GM10266 (cell line): ENCODE results near the gene PTPRQ.

Experiments
- DNase-seq: peaks from one replicate; pipeline ENCODE4 v3.0.0; 2012; ENCODE audit errors: extremely low spot score
- TF ChIP-seq, protein P1 (sequence below): IDR thresholded peaks from 2 replicates; pipeline ENCODE4 v1.5.1; 2012; ENCODE audit warnings: mild to moderate bottlenecking, low read depth; ENCODE audit not compliant: control insufficient read depth, insufficient read depth; ENCODE audit errors: missing control alignments

Gene PTPRQ

DNA sequence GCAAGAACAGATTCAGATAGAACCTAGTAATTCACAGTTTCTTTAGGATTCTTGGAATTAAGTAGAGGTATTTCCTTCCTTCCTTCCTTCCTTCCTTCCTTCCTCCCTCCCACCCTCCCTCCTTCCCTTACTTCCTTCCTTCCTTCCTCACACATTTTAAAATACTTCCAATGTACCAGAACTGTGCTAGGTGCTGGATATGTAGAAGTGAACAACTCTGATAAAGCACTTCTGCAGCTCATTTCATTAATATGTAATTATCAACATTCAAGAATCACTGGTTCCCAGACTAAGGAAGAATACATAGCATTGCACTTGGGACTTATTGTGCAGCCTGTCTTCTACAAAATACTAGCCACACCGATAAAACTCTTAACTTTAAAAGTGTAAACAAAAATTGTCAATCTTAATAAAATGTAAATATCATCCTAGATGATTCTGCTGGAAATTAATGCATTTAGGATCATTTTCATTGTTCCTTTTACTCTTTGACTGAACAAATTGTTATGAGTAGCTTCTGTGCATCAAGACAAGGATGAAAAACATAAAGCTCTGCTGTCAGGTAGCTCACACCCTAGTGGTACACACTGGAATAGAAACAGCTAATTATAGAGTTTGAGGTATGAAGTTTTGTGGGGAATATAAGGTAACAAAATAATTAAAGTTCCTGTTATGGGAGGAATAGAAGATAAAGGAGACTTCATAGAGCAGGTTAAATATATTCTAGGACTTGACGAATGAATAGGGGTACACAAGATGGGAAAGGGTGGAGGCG lies 163.5 kb downstream of the PTPRQ start:
- DNase-seq = no peak
- TF ChIP-seq, protein P1, sequence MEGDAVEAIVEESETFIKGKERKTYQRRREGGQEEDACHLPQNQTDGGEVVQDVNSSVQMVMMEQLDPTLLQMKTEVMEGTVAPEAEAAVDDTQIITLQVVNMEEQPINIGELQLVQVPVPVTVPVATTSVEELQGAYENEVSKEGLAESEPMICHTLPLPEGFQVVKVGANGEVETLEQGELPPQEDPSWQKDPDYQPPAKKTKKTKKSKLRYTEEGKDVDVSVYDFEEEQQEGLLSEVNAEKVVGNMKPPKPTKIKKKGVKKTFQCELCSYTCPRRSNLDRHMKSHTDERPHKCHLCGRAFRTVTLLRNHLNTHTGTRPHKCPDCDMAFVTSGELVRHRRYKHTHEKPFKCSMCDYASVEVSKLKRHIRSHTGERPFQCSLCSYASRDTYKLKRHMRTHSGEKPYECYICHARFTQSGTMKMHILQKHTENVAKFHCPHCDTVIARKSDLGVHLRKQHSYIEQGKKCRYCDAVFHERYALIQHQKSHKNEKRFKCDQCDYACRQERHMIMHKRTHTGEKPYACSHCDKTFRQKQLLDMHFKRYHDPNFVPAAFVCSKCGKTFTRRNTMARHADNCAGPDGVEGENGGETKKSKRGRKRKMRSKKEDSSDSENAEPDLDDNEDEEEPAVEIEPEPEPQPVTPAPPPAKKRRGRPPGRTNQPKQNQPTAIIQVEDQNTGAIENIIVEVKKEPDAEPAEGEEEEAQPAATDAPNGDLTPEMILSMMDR = no peak

DNA sequence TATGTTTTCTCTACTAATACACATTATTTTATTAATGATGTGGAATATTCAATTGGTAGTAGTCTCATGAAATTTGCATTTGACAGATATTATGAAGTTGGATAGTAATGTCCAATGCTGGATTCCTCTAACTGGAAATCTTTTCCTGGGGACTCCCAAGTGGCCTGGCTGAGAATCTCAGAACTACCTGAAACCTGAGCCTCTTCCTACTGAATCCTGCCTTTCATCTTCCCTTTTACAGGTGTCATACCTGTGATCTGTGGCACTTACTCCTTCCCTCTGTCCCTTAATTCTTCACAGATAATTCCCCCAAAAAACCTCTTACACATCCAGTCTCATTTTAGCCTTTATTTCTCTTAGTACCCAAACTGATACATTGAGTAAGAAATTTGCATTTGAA lies 173.7 kb downstream of the PTPRQ start:
- TF ChIP-seq, protein P1 = no peak
- DNase-seq = no peak

DNA sequence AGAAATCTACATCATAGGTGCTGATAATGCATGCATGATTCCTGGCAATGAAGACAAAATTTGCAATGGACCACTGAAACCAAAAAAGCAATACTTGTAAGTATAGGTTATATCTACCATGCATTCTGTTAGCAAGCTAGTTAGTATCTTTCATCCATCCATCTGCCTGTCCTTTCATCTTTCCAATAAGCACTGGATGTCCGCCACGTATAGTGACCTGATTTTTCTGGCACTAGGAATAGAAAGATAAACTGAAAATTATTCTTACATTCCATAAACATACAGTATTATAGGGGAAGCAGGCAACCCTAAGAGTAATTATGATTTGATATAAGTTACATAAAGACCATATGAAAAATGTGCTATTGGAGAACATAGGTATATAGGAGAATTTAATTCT lies 176.2 kb downstream of the PTPRQ start:
- TF ChIP-seq, protein P1 = no peak
- DNase-seq = no peak

DNA sequence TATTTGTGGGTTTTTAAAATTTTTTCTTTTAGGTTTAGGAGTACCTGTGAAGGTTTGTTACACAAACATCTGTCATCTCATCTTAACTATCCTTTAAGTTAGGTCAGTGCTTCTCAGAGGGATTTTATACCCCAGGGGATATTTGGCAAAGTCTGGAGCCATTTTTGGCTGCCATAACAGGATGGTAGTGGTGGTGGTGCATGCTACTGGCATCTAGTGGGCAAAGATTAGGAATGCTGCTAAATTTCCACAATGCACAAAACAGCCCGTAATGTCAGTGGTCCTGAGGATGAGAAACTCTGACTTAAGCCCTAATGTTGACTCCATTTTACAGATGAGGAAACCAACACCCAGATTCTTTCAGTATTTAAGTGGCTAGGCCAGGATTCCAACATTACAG lies 178.2 kb downstream of the PTPRQ start:
- DNase-seq = no peak
- TF ChIP-seq, protein P1 = no peak

DNA sequence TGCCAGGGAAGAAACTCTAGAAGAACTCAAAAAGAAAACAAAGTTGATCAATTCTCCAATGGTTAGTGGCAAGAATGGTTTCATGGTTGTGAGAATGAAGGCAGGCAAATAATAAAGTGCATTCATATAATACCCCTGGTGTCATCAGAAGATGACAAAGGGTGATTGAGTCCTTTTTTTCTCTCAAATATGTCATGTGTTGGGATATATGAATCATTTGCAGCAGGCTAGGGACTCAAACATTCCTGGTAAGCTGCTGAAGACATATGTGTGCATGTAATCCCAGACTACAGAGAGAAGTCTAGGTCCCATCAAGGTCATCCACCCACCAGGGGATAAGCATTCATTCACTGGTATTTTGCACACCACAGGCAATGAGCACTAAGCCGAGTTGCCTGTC lies 181.0 kb downstream of the PTPRQ start:
- TF ChIP-seq, protein P1 = no peak
- DNase-seq = no peak

DNA sequence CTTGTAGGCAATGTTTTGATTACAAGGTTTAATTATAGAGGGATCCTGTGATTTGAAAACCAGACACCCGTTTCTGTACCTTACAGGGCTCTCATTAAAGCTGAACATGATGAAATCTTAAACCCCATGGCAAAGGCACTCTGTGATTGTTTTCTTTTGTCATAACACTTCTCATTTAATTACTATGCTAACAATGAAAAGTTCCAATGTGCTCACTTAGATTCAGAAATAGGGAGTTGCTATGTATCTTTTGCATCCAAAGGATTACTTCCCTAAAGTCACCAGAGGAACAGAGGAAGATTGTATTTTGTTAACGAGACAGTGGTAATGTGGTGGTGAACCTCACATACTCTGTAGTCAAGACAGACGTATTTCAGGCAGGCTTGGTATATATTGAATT lies 181.9 kb downstream of the PTPRQ start:
- no peak for DNase-seq
- TF ChIP-seq, protein P1 = no peak

DNA sequence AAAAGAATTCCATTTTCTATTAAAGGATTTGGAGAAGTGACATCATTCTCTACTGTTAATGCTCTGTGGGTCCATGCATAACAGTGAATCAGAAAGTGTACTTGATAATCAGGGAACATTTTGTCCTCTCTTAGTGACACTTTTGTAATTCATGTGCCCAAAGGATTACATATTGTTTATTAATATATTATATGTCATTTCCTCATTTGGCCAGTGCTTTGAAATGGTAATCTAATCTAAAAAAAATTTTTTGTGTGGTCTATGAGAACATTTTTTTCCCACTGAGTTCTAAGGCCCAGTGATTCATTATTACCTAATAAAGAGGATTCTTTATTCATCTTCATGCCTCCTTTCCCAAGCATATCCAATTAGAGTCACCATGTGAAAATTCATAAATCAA lies 183.7 kb downstream of the PTPRQ start:
- no peak for DNase-seq
- TF ChIP-seq, protein P1 = no peak
